Suppressor macrophage treated with lipopolysaccharide for 1 hour (primary cell): ENCODE data around the gene GATA2.

Experiments
- DNase-seq, 3 donors: peaks; one replicate each; pipeline ENCODE4 v3.0.0-alpha.2; 2020 to 2022

The GATA2 gene

GRCh38 chr3:128432301-128432970 is 60.6 kb downstream of the GATA2 start:
- DNase-seq, result no peak

DNA sequence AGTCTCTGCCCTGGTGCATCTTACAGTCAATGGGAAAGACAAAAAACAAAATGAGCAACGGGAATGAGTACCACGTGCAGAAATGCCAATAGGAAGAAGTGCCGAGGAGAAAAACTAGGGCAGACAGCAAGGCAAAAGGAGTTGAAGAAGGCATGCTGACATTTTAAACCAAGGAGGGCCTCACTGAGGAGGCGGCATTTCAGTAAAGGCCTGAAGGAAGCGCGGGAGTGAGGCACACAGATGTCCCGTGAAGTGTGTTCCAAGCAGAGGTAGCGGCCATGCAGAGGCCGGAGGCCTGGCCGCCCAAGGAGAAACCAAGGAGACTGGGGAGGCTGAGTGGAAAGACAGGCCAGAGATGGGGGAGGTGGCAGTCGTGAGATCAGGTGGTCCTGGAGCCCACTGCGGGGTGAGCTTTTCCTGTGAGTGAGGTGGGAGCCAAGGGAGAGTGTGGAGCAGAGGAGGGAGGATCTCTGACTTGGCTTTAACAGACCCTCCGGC is 61.1 kb downstream of the GATA2 start:
- DNase-seq, result no peak

DNA sequence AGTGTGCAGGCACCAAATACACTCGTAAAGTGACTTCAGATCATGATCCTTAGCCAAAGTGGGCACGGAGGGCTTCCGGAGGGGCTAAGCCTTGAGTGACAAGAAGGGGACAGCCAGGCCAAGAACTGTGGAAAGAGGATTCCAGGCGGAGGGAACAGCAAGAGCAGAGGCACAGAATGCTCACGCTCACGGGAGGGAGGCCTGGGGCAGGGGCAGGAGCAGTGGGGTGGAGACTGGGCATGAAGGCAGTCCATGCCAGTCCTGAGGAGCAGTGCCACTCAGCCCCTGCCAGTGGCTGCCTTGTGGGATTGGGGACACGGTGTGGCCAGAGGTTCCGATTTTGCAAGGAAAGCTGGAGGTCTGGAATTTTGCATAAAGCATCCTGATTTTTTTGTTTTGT is 62.3 kb downstream of the GATA2 start:
- DNase-seq, result no peak

GRCh38 chr3:128430301-128430700 is 62.7 kb downstream of the GATA2 start:
- no peak for DNase-seq

GRCh38 chr3:128429751-128430150 is 63.2 kb downstream of the GATA2 start:
- DNase-seq, result no peak
